Epithelial cell of prostate (primary cell): ENCODE results near the gene BPGM.
"Not testable (repeated sequence)": the region's sequence is repeated elsewhere in the genome, so short reads cannot be mapped to it uniquely, and the experiment has no call there.

ENCODE experiments used
- DNase-seq: peaks from one replicate; pipeline ENCODE4 v3.0.0-alpha.2; 2011; ENCODE audit warnings: low read depth, low spot score
- H3K27ac ChIP-seq: fragments of 450-650 bp; 2 replicates; pipeline ENCODE4 v1.5.1; 2017; ENCODE audit warnings: mild to moderate bottlenecking

BPGM gene

DNA sequence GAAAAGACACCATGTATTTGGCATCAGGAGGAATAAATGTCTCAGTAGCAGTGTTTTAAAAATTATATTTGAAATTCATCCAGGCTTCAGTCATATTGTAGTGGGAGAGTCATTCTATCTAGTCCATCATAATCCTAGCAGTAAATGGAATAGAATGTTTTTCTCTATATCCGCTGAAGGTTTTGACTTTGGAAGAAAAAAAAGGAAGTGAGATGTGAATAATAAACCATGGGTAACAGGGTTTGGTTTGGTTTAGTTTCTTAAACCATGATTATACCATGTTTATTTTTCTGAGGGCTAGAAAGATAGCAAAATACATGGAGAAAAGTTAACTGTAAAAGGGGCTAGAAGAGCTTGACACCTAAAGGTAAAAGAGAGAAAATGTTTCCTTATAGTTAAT lies 16.4 kb upstream of the BPGM start:
- H3K27ac ChIP-seq, result peak overlapping the region; percentile 71
- no peak for DNase-seq

DNA sequence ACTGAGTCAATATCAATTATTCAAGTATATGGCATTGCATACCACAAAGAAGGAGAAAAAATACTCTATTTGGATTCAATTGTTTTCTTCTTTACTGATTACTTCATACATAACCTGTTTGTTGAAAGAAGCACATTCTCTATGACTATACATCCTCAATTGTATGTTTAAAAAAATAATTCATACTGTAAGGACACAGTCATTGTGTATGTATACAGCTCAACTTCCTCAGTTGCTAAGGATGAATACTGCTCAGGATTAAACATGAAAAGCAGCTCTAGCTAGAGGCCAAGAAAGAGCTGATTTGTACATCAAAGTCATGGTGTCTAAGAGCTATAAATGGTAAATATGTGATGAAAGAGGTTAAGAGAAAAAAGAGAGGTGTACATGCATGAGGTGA lies 15.8 kb upstream of the BPGM start:
- H3K27ac ChIP-seq, result peak overlapping the region; percentile 71
- DNase-seq, result peak; percentile 76

DNA sequence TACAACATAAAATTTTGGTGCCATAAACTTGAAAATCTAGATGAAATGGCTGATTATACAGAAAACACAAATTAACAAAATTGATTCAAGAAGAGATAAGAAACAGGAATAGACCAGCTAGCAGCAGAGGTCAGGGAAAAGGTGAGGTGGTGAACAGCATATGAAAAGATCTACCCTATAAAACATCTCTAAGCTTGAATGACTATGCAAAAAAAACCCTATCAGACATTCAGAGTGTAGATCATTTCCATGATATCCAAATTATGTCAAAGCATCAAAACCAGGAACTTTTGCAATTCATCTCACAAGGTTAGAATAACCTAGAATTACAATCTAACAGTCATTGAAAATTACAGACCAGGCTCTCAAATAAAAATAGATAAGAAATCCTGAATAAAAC lies 14.6 kb upstream of the BPGM start:
- no peak overlapping the region for H3K27ac ChIP-seq
- no peak for DNase-seq

DNA sequence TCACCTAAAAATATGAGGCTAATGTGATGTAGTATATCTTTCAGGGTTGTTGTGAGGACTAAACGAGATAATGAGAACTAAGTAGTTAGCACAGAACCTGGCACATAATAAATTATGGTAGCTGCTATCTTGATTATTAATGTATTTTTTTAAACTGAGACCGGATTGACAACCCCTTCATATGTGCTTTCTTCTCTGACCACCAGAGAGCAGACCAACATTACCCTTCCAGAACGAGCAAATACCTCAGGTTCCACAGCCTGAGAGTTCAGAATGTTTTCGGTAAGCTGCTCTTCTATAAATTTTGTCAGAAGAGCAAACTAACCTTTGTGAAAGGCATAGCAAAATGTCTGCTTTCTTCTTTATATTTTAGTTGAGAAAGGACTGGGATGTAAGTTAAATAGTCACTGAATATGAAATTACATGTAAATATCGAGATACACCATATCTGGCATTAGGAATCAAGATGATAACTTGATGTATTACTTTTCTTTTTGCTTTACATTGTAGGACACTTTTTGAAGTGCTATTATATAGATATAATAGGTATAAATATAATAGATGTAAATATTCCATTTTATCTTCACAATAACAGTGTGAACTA lies 13.6 kb upstream of the BPGM start:
- no peak overlapping the region for H3K27ac ChIP-seq
- no peak for DNase-seq

DNA sequence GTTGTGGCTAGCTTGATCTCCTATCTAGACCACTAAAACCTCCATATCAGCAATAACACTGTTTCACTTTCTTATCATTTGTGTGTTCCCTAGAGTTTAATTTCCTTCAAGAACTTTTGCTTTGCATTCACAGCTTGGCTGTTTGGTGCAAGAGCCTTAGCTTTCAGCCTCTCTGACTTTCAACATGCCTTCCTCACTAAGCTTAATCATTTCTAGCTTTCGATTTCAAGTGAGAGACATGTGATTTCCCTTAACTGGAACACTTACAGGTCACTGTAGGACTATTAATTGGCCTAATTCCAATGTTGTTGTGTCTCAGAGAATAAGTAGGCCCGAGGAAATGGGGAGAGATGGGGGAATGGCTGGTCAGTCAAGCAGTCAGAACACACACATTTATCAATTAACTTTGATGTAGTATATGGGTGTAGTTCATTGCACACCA lies 10.6 kb upstream of the BPGM start:
- DNase-seq, result no peak
- H3K27ac ChIP-seq, result no peak overlapping the region

DNA sequence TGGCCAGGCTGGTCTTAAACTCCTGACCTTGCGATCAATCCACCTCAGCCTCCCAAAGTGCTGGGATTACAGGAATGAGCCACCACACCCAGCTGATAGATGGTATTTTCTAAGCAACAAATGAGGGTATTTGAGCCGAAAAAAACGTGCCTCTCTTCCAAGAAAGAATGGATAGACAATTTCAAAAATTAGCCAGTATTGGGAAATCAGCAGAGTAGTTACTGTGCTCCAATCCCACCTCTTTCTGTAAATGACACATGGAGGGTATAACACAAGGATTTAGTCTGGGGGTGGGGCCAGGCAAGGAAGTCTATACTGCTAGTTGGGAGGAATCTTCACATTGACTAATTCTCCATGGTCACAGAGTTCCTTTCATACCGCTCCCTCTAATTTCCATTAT lies 9.2 kb upstream of the BPGM start:
- DNase-seq, result no peak
- H3K27ac ChIP-seq, result no peak overlapping the region

DNA sequence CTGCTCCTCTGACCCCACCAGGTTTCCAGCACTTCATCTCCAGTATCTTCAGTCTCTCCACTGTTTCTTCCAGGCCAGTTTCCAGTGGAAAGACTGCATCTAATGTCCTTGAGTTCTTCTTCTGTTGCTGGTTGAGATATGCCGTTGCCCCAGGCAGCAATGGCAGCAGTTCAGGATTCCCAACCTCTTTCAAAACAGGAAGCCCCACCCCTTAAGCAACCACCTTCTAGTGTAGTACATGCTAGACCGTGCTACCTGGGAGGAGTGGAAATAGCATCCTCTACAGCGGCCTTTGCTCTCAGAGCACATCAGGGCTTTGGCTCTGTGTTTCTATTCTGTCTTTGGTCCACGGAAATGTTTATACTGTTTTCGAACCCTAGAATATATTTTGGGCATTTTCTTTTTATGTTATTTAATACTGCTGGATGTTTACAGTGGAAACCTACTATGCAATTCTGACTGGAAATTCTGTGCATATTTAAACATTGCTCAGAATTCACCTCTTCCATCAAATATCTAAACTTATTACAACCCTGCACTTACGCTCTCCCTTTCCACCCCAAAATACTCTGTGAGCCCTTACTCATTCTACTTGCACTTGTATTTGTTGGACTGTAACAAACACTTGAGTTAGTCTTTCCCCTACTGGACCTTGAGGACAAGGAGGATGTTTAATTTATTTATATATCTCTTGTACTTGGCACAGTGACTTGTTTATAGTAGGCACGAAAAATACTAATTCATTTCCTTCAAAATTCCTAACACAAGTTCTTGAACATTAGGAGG lies 8.5 kb upstream of the BPGM start:
- H3K27ac ChIP-seq, result no peak overlapping the region
- DNase-seq, result no peak

DNA sequence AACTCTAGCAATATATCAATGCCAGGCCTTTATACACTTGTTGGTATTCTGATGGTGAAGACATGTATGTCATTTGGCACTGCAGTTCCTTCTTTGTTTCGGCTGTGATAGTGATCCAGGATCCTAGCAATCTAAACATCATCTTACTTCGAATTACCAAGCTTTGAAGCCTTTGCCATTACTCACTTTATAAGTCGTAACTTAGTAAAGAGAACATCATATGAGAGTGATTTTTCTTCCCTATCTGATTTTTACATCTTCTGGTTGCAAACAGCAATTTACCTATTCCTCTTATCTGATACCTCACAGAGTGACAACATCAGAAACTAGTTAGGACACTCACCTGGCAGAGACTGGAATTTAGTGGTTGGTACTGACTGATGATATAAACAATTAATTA lies 7.6 kb upstream of the BPGM start:
- no peak for DNase-seq
- no peak overlapping the region for H3K27ac ChIP-seq

DNA sequence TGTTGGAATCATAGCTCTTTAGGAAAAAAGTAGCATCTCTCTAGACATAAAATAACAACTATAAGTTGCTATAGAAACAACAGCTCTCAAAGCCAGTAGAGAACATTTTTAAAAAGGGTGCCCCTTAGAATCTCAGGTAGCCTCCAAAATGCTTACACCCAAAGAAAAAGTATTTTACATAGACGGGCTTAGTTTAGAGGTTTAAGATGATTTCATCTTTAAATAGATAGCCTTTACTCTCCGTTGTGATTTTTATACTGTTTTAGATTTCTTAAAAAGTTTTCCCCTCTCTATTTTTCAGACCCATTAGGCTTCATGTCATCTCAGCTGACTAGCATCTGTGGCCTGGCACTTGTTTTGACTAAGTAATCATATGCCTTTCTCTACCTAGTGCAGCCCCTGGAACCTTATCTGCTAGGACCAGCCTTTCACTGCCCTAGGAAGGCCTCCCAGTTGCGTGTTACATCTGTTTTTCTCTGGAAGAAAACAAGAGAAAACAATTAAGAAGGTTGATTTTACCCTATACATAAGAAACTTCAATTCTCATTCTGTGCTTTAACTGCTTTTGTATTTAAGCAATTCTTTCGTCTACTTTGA lies 6.9 kb upstream of the BPGM start:
- H3K27ac ChIP-seq, result no peak overlapping the region
- no peak for DNase-seq

DNA sequence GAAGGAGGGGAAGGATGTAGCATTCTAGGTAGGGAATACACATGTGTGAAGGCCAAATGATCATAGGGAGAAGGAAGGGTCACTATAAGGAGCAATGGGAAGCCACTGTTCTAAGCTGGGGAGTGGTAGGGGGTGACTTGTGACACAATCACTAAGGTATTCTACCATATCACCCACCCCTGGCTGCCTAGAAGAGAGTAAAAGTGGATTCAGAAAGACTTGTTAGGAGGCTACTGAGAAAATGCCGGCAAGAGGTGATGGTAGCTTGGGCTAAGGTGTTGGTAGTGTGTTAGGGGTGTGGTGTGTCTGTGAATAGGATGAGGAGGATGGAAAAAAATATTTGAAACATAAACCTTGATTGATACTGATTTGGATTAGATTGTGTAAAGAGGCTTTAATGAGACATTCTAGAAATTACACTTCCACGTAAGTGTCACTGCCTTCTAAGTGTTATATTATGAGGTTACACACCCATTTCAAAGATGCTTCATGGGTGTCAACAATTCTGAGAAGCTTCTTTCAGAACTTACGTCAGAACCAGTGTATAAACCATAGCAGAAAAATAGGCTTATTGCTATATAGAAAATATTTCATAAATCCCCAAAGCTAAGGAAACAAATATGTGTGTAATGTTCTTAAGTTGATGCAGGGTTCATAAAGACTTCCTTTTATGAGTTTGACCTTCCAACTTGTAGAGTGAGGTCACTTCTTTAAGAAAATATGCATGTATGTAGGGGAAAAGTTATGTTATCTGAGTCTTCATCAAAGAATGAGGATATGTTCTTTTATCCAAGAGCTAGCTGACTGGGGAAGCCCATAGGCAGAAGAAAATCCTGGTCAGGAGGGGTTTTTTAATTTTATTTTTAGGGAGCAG lies 5.6 kb upstream of the BPGM start:
- DNase-seq, result no peak
- peak overlapping the region; percentile 5 for H3K27ac ChIP-seq

DNA sequence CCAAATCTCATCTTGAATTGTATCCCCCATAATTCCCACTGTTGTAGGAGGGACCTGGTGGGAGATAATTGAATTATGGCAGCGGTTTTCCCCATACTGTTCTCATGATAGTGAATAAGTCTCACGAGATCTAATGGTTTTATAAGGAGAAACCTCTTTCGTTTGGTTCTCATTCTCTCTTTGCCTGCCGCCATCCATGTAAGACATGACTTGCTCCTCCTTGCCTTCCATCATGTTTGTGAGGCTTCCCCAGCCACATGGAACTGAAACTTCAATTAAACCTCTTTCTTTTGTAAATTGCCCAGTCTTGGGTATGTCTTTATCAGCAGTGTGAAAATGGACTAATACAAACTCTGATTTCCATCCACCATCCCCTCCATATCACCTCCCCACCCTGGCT lies 4.7 kb upstream of the BPGM start:
- peak overlapping the region; percentile 5 for H3K27ac ChIP-seq
- DNase-seq, result not testable (repeated sequence)

DNA sequence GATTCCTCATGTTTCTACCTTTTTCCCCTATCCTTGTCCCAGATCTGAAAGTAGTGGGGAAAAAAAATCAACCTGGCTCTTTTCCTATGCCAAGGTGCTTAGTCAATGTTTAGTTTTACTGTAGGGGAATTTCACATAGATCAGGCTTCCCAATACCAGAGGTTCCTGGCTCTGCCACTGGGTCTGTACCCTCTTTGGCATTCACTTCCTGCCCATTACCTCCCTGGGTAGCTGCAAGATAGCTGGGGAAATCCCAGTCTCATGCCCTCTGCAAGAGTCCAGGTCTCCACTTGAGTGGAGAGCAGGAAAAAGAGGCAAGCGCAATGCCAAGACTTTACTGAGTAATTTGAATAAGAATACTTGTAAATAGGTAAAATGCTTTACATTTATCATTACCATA lies 3.5 kb upstream of the BPGM start:
- DNase-seq, result no peak
- H3K27ac ChIP-seq, result peak overlapping the region; percentile 28

DNA sequence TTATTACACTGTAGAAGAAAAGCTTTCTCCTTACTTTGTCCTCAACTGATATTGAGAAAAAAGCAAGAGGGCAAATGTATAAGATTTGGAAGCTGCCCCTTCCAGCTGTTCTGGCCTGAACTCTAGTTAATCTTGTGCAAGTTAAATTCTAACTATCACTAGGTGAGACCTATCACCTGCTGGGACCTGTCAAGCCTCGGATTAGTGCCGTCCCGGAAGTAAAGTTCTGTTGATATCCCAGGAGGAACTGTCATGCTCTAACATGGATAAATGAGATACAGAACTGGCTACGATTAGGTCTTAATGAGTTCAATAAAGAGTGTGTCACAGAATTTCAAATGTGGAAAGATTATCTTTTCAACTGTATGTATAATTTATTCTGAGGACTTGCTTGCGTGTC lies 1.2 kb upstream of the BPGM start:
- DNase-seq, result no peak
- H3K27ac ChIP-seq, result peak overlapping the region; percentile 79

DNA sequence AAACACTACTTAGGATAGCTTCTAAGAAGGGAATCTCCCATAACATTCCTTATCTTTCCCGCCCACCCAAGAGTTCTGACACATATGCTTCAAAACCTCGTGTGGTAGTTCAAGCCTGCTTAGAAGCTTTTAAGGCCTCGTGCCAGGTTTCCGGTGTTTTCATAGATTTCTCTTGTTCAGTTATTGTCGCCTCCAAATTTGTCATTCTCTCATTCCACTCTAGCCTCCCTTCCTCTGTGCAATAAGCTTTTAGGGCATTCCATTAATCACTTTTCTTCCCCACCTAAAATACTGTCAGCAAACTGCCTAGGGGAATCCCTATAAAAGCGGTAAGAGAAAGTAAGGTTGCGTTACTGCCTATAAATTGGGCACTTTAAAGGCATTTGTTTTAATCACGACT lies 718 bp upstream of the BPGM start:
- DNase-seq, result no peak

DNA sequence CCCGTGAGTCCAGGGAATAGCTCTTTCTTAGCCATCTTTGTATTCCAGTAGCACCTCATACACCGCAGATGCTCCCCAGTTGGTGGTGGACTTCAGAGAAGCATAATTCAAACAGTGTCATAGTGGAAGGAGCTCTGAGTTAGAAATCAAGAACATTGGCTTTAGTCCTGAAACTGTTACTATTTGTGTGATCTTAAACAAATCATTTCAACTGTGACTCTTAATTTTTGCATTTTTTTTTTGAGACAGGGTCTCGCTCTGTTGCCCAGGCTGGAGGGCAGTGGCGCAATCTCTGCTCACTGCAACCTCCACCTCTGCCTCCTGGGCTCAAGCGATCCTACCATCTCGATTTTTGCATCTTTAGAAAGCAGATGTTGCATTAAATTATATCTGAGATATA lies 1.8 kb downstream of the BPGM start:
- no peak overlapping the region for H3K27ac ChIP-seq
- DNase-seq, result no peak

More for the DNA sequence above, 718 bp upstream of the BPGM start:
- H3K27ac ChIP-seq, result peak overlapping the region; percentile 79

DNA sequence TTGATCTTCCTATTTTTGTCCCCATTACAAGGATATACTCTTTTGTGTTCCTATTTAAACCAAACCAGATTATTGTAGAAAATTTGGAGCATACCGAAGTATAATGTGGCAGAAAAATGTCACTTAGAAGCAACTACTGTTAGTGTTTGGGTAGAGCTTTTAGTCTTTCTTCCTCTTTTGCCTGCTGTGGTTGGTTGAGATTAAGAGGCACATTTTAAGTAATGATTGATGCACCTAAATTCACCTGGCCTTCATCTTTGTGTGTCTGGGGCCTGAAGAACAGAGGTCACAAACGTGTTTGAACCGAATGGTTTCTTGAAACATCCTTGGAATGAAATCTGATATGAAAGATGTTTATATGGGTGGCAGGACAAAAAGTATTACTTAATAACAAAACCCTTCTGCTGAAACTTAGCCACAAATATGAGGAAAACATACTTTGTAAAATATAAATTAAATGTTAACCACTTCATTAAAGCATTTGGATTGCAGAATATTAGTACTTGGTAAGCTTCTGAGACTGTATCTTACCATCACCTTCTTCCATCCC lies 2.6 kb downstream of the BPGM start:
- H3K27ac ChIP-seq, result peak overlapping the region; percentile 3
- DNase-seq, result no peak

DNA sequence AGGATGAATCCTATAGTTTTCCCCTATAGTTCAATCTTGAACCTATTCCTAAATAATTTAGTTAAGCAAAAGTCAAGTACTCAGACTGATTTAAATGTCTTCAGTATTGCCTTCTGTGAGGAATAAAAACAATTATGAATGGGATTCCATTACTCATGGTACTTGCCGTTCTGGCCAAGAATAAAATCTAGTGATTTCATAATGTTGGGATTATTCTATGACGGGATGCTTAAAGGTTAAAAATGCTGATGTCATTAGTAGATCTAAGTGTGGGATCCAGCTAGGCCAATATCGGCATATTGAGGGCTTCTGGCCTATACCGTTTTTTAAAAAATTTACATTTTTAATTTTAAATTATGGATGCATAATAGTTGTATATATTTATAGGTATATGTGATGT lies 5.3 kb downstream of the BPGM start:
- H3K27ac ChIP-seq, result no peak overlapping the region
- DNase-seq, result no peak

DNA sequence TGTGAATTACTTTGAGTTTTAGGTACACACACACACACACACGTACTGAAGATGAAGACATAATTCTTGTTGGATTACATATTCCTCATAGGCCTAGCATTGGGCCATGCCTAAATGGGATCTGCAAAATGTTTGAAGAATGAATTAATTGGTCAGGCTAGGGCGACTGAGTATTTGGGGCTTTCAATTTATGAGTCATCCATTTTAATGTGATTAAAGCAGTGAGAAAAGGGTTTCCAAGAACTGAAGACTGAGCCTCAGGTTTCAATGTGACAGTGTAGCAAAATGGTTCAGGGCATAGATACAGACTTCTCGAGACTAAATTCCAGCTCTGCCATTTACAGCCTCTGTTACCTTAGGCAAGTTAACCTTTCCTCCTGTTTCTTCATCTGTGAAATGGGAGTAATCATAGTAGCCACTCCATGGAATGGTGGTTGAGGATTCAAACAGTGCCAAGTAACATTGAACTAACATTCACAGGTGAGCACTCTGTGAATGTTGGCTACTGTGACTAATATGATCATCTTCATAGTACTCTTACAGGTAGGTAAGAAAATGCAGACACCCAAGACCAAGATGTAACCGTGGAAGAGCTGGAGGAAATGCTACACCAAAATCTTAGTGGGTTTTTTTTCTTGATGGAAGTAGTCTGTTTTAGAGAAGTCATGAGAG lies 7.6 kb downstream of the BPGM start:
- DNase-seq, result no peak
- H3K27ac ChIP-seq, result no peak overlapping the region

DNA sequence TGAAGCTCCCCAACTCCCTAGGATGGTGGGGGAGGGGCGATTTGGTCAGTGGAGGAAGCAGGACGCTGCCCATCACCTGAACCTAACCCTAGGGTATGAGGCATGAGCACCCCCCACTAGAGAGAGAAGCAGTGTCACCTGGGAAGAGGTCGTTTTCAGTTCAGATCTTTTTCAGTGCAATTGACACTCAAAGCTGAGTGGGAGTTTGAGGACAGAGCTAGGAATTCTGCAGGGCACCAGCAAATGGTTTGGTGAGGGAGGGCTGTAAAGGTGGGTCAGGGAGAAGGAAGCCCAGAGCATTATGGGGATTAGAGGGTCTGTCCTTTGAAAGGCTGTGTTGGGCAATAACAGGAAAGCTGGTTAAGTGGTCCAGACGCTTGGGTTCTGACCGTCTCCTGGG lies 10.9 kb downstream of the BPGM start:
- DNase-seq, result no peak
- no peak overlapping the region for H3K27ac ChIP-seq

DNA sequence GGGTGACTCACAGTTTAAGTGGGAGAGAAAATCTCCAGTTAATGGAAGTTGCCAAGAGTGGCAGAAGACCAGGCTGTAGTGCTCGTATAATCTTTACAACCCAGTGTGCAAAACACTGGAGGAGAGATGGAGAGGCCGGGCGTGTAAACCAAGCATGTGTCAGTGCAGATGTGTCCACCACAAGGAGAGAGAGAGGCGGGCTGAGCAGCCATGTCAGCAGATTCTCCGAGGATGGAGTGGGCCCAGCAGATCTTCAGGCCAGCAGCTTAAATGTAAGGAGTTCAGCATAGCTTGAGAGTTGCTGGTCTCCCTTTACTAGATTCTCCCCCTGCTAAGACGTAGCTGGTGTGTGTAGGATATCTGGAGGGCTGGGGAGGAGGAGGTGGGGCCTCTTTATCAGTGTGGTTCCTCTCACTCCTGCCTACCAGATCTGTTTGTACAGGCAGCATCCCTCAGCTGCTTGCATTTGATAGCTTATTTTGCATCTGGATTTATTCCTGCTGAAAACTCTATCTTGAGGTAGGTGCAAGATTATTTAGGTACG lies 13.7 kb downstream of the BPGM start:
- H3K27ac ChIP-seq, result peak overlapping the region; percentile 76
- DNase-seq, result no peak
